ENCODE data around the gene SUGP2. TPM values are rescaled to one million over a fixed set of nuclear protein-coding genes. Genes with fewer than 3 reads are reported as not detected.

SUGP2 gene
- total and polyA plus RNA-seq, 4 donors = 7.4 to 93.1 (median 61.1) TPM

GRCh38 chr19:18995804-18996241 lies 37.5 kb downstream of the SUGP2 start:
- 19 to 23% methylated on average over 5 of the region's 5 CpGs for WGBS, 2 donors
- Histone ChIP-seq H3K27me3 (ENCODE audit: control insufficient read depth in 1 of 2, insufficient read depth in 2 of 2, low read length in 1 of 2) (no peaks in the 10 kb centered on the region), H3K4me1 (ENCODE audit: control insufficient read depth in 1 of 2, insufficient read depth in 2 of 2, low read length in 2 of 2) (no peaks in the 10 kb centered on the region), H3K4me3 (ENCODE audit: low read length in 2 of 2) (no peak overlapping the region), H3K9me3 (ENCODE audit: control insufficient read depth, low read length) (no peaks in the 10 kb centered on the region), H3K27ac (ENCODE audit: low read depth in 1 of 2, low read length in 2 of 2) (no peak overlapping the region), H3K36me3 (ENCODE audit: control insufficient read depth in 1 of 2, insufficient read depth in 2 of 2, low read length in 1 of 2) (peaks cover 0 to 8% of the 10 kb centered on the region in 2 donors)
- intact Hi-C loops (cut with DNase I) = no loop called here
- no peak for ATAC-seq (ENCODE audit: low FRiP score)
- DNase-seq = peak; percentile 66 to 81

GRCh38 chr19:18993115-18993514 lies 40.2 kb downstream of the SUGP2 start:
- no peak for ATAC-seq (ENCODE audit: low FRiP score)

GRCh38 chr19:18992696-18993095 lies 40.6 kb downstream of the SUGP2 start:
- ATAC-seq (ENCODE audit: low FRiP score) = no peak
- Histone ChIP-seq H3K4me3 (ENCODE audit: low read length in 2 of 2) (no peak overlapping the region), H3K9me3 (ENCODE audit: control insufficient read depth, low read length) (no peaks in the 10 kb centered on the region), H3K4me1 (ENCODE audit: control insufficient read depth in 1 of 2, insufficient read depth in 2 of 2, low read length in 2 of 2) (no peaks in the 10 kb centered on the region), H3K36me3 (ENCODE audit: control insufficient read depth in 1 of 2, insufficient read depth in 2 of 2, low read length in 1 of 2) (peaks cover 0 to 8% of the 10 kb centered on the region in 2 donors), H3K27ac (ENCODE audit: low read depth in 1 of 2, low read length in 2 of 2) (no peak overlapping the region), H3K27me3 (ENCODE audit: control insufficient read depth in 1 of 2, insufficient read depth in 2 of 2, low read length in 1 of 2) (no peaks in the 10 kb centered on the region)
- no peak for DNase-seq
- WGBS, 2 donors = 87 to 94% methylated on average over 8 of the region's 8 CpGs
- intact Hi-C loops (cut with DNase I) = no loop called here

More at GRCh38 chr19:18993115-18993514, 40.2 kb downstream of the SUGP2 start:
- H3K9me3 ChIP-seq (ENCODE audit: control insufficient read depth, low read length) = no peaks in the 10 kb centered on the region
- no peak overlapping the region for H3K27ac ChIP-seq (ENCODE audit: low read depth in 1 of 2, low read length in 2 of 2)
- intact Hi-C loops (cut with DNase I) = no loop called here
- 89% methylated on average over 10 of the region's 10 CpGs for WGBS, 2 donors
- no peak overlapping the region for H3K4me3 ChIP-seq (ENCODE audit: low read length in 2 of 2)
- peaks cover 0 to 8% of the 10 kb centered on the region in 2 donors for H3K36me3 ChIP-seq (ENCODE audit: control insufficient read depth in 1 of 2, insufficient read depth in 2 of 2, low read length in 1 of 2)
- H3K27me3 ChIP-seq (ENCODE audit: control insufficient read depth in 1 of 2, insufficient read depth in 2 of 2, low read length in 1 of 2) = no peaks in the 10 kb centered on the region
- no peaks in the 10 kb centered on the region for H3K4me1 ChIP-seq (ENCODE audit: control insufficient read depth in 1 of 2, insufficient read depth in 2 of 2, low read length in 2 of 2)
- DNase-seq = no peak

- Histone ChIP-seq H3K4me3 (ENCODE audit: low read length in 2 of 2) (no peak overlapping the region), H3K36me3 (ENCODE audit: control insufficient read depth in 1 of 2, insufficient read depth in 2 of 2, low read length in 1 of 2) (peaks cover 0 to 8% of the 10 kb centered on the region in 2 donors), H3K4me1 (ENCODE audit: control insufficient read depth in 1 of 2, insufficient read depth in 2 of 2, low read length in 2 of 2) (no peaks in the 10 kb centered on the region), H3K27me3 (ENCODE audit: control insufficient read depth in 1 of 2, insufficient read depth in 2 of 2, low read length in 1 of 2) (no peaks in the 10 kb centered on the region), H3K27ac (ENCODE audit: low read depth in 1 of 2, low read length in 2 of 2) (no peak overlapping the region), H3K9me3 (ENCODE audit: control insufficient read depth, low read length) (no peaks in the 10 kb centered on the region)
- intact Hi-C loops (cut with DNase I) = no loop called here
- ATAC-seq (ENCODE audit: low FRiP score) (no peak), DNase-seq (no peak)
- WGBS, 2 donors = 95% methylated on average over 14 of the region's 14 CpGs
Measured at GRCh38 chr19:18991468-18991867, 41.8 kb downstream of the SUGP2 start.

GRCh38 chr19:18991006-18991405 lies 42.3 kb downstream of the SUGP2 start:
- intact Hi-C loops (cut with DNase I) = no loop called here
- Histone ChIP-seq H3K27ac (ENCODE audit: low read depth in 1 of 2, low read length in 2 of 2) (no peak overlapping the region), H3K27me3 (ENCODE audit: control insufficient read depth in 1 of 2, insufficient read depth in 2 of 2, low read length in 1 of 2) (no peaks in the 10 kb centered on the region), H3K4me1 (ENCODE audit: control insufficient read depth in 1 of 2, insufficient read depth in 2 of 2, low read length in 2 of 2) (no peaks in the 10 kb centered on the region), H3K36me3 (ENCODE audit: control insufficient read depth in 1 of 2, insufficient read depth in 2 of 2, low read length in 1 of 2) (peaks cover 0 to 8% of the 10 kb centered on the region in 2 donors), H3K4me3 (ENCODE audit: low read length in 2 of 2) (no peak overlapping the region), H3K9me3 (ENCODE audit: control insufficient read depth, low read length) (no peaks in the 10 kb centered on the region)
- ATAC-seq (ENCODE audit: low FRiP score) (no peak), DNase-seq (no peak)
- 81 to 82% methylated on average over 16 of the region's 16 CpGs for whole genome bisulfite sequencing, 2 donors

GRCh38 chr19:18990128-18990708 lies 43.1 kb downstream of the SUGP2 start:
- peaks cover 0 to 8% of the 10 kb centered on the region in 2 donors for H3K36me3 ChIP-seq (ENCODE audit: control insufficient read depth in 1 of 2, insufficient read depth in 2 of 2, low read length in 1 of 2)
- no peak for ATAC-seq (ENCODE audit: low FRiP score)
- no peaks in the 10 kb centered on the region for H3K9me3 ChIP-seq (ENCODE audit: control insufficient read depth, low read length)
- intact Hi-C loops (cut with DNase I) = no loop called here
- no peak for DNase-seq
- H3K4me1 ChIP-seq (ENCODE audit: control insufficient read depth in 1 of 2, insufficient read depth in 2 of 2, low read length in 2 of 2) = no peaks in the 10 kb centered on the region
- H3K4me3 ChIP-seq (ENCODE audit: low read length in 2 of 2) = no peak overlapping the region
- WGBS, 2 donors = 77 to 84% methylated on average over 5 of the region's 5 CpGs
- H3K27me3 ChIP-seq (ENCODE audit: control insufficient read depth in 1 of 2, insufficient read depth in 2 of 2, low read length in 1 of 2) = no peaks in the 10 kb centered on the region
- no peak overlapping the region for H3K27ac ChIP-seq (ENCODE audit: low read depth in 1 of 2, low read length in 2 of 2)

GRCh38 chr19:18989316-18989715 lies 44.0 kb downstream of the SUGP2 start:
- DNase-seq (no peak), ATAC-seq (ENCODE audit: low FRiP score) (no peak)
- no peaks in the 10 kb centered on the region for H3K9me3 ChIP-seq (ENCODE audit: control insufficient read depth, low read length)
- H3K4me3 ChIP-seq (ENCODE audit: low read length in 2 of 2) = no peak overlapping the region
- no peaks in the 10 kb centered on the region for H3K4me1 ChIP-seq (ENCODE audit: control insufficient read depth in 1 of 2, insufficient read depth in 2 of 2, low read length in 2 of 2)
- no peaks in the 10 kb centered on the region for H3K27me3 ChIP-seq (ENCODE audit: control insufficient read depth in 1 of 2, insufficient read depth in 2 of 2, low read length in 1 of 2)
- WGBS, 2 donors = 69% methylated on average over 10 of the region's 10 CpGs
- intact Hi-C loops (cut with DNase I) = no loop called here
- no peak overlapping the region for H3K27ac ChIP-seq (ENCODE audit: low read depth in 1 of 2, low read length in 2 of 2)
- H3K36me3 ChIP-seq (ENCODE audit: control insufficient read depth in 1 of 2, insufficient read depth in 2 of 2, low read length in 1 of 2) = peaks cover 0 to 7% of the 10 kb centered on the region in 2 donors

- Histone ChIP-seq H3K27ac (ENCODE audit: low read depth in 1 of 2, low read length in 2 of 2) (no peak overlapping the region), H3K4me1 (ENCODE audit: control insufficient read depth in 1 of 2, insufficient read depth in 2 of 2, low read length in 2 of 2) (no peaks in the 10 kb centered on the region), H3K27me3 (ENCODE audit: control insufficient read depth in 1 of 2, insufficient read depth in 2 of 2, low read length in 1 of 2) (no peaks in the 10 kb centered on the region), H3K36me3 (ENCODE audit: control insufficient read depth in 1 of 2, insufficient read depth in 2 of 2, low read length in 1 of 2) (peaks cover 0 to 2% of the 10 kb centered on the region in 2 donors), H3K4me3 (ENCODE audit: low read length in 2 of 2) (no peak overlapping the region), H3K9me3 (ENCODE audit: control insufficient read depth, low read length) (no peaks in the 10 kb centered on the region)
- ATAC-seq (ENCODE audit: low FRiP score) (no peak), DNase-seq (no peak)
- WGBS, 2 donors = 55 to 56% methylated on average over 4 of the region's 4 CpGs
- intact Hi-C loops (cut with DNase I) = loop anchor here in 1 of 2 donors (2.0 kb wide), 1 partner anchor 47 kb away; the partner anchor contains the start of gene HOMER3
Measured at GRCh38 chr19:18987456-18987855, 45.9 kb downstream of the SUGP2 start.

- intact Hi-C loops (cut with DNase I) = no loop called here
- ATAC-seq (ENCODE audit: low FRiP score) (no peak), DNase-seq (peak in 1 of 2 donors; percentile 60)
- Histone ChIP-seq H3K4me1 (ENCODE audit: control insufficient read depth in 1 of 2, insufficient read depth in 2 of 2, low read length in 2 of 2) (no peaks in the 10 kb centered on the region), H3K27ac (ENCODE audit: low read depth in 1 of 2, low read length in 2 of 2) (no peak overlapping the region), H3K27me3 (ENCODE audit: control insufficient read depth in 1 of 2, insufficient read depth in 2 of 2, low read length in 1 of 2) (no peaks in the 10 kb centered on the region), H3K4me3 (ENCODE audit: low read length in 2 of 2) (no peak overlapping the region), H3K36me3 (ENCODE audit: control insufficient read depth in 1 of 2, insufficient read depth in 2 of 2, low read length in 1 of 2) (no peaks in the 10 kb centered on the region), H3K9me3 (ENCODE audit: control insufficient read depth, low read length) (no peaks in the 10 kb centered on the region)
- 50 to 58% methylated on average over 7 of the region's 7 CpGs for WGBS, 2 donors
Measured at GRCh38 chr19:18985257-18985656, 48.1 kb downstream of the SUGP2 start.
